NCI-H2107 treated with DMSO at 0.1 percent for 48 hours (cell line): ENCODE data around the gene KLK10.

Source experiments
- DNase-seq: peaks from one replicate; lab custom pipeline; 2025; ENCODE audit not compliant: unreplicated experiment; lab: John Stamatoyannopoulos, UW

KLK10 gene

DNA sequence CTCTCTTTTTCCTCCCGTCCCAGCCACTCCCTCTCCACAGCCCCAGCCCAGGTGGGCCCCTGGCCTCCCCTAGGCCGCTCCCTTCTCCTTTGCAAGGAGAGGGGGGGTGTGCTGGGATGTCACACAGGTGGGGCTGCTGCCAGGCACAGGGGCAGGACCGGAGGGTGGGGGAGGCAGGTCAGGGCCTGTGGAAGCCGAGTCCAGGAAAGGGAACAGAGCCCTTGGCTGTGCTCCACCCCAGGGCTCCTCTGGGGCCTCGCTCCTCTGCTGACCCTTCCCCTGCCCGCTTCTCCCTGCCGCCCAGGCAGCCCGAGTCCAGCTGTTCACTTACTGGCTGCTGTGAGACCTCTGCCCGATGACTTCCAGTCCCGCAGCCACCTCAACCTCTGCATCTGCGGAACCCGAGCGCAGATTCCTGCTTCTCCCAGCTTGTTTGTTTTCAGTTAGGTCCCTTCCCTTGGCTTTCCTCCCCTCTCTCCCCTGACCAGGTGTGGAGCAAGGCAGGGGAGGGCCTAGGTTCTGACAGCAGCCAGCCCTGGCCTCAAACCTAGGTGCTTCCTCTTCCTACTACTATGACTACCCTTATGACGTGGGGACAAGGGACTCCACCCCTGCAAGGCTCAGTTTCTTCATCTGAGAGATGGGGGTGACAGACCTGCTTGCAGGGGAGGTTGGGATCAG, 7.8 kb upstream of the KLK10 start:
- DNase-seq, result no peak

DNA sequence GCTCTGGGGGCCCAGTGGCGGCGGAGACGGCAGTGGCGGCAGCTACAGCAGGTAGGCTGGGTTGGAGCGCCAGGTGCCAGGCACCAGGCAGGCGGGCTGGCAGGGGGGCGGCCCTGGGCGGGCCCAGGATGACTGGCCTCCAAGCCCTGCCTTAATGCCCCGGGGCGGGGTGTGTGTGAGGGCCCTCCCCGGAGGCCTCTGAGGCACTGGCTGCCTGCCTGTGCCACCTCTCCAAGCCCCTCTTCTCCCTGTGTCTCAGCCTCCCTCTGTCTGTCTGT, 7.0 kb upstream of the KLK10 start, which contains the start of gene KLK11:
TSS of gene KLK11 (minus strand) at position 63 of the 278 bp plus-strand sequence. CDS start 985 bp downstream, outside the sequence.
- DNase-seq, result peak; percentile 62

DNA sequence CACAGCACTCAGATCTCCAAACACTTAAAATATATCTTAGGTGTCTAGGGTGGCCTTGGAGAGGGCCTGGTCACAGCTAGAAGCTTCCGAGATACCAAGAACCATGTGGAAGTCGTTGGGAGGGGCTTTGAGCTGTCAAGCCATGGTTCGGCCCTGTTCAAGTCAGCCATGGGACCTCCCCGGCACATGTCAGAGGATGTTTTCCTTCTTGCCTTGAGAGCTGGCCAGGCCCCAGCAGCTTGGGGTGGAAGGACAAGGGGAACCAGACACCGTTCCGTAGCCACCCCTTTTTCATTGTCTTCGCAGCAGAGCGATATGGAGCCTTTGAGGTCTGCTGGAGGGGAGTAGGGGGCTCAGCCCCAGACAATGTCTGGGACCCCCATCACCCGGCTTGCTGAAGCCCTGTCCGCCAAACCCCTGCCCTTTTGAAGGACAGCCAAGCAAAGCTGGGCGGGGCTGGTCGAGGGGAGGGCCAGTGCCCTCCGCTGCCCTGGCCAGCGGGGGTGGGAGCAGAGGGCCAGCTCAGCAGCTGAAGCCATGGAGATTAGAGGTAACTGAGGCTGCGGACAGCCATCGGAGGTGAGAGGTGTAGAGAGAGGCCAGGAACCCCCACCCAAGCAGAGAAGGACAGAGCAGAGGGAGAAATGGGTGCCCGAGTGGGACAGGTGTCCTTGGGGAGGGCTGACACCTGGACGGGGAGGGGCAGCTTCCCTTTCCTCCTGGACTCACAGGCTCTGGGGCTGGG, 6.5 kb upstream of the KLK10 start:
- peak; percentile 63 for DNase-seq

DNA sequence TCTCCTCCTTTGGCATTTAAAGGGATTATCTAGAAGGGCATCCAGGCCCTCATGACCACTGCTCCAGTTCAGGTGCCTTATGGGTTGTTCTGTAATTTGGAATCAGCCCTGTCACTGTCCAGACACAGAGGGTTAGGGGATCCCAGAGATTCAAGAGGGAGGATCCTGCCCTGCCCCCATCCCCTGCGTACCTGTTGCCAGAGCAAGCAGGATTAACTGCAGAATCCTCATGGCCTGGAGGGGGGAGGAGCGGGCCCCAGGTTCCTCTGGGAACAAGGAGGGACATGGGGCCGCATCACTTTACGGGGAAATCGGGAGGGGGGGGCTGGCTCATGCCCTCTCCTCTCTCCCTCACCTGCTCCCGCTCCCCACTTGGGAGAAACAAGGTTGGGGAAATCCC, 5.9 kb upstream of the KLK10 start:
- DNase-seq, result peak; percentile 63

DNA sequence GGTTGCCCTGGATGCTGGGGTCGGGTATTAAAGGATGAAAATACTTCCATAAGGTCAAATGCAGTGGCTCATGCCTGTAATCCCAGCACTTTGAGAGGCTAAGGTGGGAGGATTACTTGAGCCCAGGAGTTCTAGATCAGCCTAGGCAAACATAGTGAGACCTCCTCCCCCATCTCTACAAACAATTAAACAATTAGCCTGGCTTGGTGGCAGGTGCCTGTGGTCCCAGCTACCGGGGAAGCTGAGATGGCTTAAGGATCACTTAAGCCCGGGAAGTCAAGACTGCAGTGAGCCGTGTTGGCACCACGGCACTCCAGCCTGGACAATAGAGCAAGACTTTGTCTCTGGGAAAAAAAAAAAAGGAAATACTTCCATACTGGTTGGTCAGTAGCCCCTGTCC, 5.4 kb upstream of the KLK10 start:
- peak; percentile 69 for DNase-seq

DNA sequence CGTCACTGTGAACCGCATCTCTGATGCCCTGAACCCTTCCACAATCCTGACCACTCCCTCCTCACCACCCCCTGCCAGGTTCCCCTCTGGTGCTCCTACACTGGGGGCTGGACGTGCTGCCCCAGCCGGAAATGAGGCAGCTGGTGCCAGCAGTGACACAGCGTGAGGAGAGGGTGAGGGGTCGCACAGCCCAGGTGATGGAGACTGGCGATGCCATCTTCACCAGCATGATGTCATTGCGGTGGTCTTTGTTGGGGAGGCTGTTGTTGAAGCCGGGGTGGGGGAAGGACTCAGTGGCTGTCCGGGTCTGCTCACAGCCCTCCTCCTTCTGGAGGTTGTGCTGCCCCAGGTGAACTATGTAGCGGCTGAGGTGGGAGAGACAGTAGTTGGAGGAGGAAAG, 4.4 kb upstream of the KLK10 start:
- DNase-seq, result no peak

DNA sequence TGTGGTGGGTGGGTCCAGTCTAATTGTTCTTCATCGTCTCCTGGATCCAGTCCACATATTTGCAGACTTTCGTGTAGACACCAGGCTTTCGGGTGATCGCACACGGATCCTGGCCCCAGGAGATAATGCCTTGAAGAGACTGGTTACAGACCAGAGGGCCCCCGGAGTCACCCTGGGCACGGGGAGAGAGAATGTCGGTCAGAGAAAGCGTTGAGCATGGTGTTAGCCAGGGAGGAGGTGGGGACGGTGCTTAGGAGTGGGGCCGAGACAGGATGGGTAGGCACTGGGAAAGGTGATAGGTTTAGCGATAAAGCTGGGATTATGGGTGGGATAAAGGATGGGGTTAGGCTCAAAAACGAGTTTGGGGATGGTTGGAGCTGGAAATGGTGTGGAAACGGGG, 3.0 kb upstream of the KLK10 start:
- DNase-seq, result no peak

DNA sequence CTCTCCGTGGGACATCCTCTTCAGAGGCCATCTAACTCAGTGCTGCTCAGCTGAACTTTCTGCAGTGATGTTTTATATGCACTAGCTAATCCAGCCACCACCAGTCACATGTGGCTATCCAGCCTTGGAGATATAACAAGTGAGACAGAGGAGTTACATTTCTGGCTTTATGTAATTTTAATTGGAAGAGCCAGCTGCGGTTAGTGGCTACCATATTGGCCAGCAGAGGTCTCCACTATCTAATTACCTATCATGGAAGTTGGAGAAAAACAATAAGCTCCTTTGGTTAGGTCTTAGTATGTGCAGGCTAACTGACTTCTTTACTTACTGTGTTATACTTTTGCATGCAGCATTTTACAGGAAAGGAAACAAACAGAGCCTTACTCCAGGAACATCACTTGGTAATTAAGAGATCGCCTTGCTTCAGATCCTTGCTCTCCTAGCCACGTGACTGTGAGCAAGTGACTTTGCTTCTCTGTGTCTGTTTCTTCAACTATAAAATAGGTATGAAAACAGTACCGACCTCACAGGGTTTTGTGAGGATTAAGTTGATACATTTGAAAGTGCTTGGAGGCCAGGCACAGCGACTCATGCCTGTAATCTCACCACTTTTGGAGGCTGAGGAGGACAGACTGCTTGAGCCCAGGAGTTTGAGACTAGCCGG, 1.6 kb upstream of the KLK10 start:
- DNase-seq, result peak; percentile 65

DNA sequence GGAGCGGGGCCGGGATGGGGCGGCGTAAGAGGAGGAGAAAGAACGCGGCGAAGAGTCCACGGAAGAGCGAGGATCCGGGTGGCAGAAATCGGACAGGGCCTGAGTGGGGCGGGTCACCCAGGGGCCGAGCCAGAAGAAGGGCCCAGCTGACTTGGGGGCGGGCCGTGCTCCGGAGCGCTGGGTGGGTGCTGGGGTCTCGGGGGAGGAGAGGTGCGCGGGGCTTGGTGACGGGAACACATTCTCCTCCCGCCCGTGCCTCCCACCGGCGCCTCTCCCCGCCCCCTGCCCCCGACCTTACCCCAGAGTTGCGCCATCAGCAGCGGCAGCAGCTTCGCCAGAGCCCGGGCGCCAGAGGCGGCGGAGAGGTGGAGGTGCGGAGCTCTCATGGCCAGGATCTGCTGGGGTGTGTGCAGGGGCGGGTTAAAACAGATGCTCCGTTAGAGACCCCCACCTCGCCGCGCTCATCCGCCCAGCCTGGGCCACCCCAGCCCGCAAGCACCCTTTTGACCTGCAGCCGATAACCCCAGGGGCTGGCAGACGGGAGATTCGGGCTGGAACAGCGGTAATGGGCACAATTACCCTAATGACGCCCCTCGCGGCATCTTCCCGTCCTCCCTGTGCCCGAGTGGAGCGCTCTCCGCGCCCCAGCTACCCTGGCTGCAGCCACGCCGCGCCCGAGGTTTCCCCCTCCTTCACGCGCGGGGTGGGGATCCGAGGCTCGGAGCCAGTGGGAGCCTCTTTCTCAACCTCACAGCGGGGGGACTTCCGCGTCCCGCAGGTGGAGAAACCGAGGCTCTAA, 565 bp downstream of the KLK10 start:
- no peak for DNase-seq

DNA sequence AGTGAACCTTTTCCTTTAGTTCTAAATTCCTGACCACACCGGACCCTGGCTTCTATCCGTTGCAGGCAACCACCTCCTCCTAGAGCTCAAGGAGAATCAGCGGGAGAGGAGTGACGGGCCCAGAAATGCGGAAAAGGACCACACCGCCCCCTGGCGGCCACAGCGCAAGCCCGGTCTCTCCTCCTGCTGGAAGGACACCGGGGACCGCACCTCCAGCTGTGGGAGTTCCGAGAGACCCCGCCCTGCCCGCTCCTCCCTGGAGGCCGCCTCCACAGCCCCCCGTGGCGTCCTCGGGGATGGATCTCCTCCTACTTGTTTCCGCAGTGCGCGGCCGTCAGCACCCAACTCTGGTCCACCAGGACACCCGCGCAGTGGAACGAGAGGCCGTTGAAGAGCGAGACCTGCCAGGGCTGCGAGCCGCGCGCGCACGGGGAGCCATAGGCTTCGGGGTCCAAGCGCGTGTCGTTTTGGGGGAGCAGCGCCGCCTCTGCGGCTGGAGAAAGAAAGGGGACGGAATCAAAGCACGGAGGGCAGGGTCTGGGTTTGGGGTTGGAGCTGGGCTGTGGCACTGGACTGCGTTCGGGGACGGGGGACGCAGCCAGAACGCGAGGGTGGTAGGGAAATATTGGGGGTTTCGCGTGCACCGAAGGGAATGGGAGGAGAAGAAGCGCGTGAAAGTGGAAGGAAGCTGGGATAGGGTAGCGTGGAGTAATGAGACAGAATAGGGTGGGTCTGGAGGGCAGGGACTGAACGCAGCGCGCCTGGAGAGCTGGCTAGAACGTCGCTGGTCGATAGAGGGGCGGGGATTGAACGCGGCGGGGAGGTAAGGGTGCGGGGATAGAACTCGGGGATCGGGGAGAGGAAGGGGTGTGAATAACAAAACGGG, 2.5 kb downstream of the KLK10 start:
- peak; percentile 29 for DNase-seq

DNA sequence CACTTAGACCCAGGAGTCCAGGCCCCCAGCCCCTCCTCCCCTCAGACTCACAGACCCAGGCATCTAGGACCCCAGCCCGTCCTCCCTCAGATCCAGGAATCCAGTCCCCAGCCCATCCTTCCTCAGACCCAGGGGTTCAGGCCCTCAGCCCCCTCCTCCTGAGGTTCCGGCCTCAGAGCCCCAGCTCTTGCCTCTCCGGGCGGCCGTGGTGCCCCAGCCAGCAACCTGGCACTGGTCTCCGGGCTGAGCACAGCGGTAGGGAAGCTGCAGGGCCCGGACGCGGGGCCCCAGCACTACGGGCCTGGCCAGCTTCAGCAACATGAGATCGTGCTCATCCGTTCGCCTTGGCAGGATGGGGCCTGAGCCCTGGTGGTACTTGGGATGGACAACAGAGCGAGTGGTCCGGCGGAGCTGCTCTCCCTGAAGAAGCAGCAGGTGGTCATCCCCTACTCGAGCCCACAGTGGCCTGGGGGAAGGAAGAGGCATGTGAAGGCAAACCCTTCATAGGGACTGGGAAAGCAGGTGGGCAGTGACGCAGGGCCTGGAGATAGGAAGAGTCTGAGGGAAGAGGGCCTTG, 3.7 kb downstream of the KLK10 start:
- DNase-seq, result no peak

DNA sequence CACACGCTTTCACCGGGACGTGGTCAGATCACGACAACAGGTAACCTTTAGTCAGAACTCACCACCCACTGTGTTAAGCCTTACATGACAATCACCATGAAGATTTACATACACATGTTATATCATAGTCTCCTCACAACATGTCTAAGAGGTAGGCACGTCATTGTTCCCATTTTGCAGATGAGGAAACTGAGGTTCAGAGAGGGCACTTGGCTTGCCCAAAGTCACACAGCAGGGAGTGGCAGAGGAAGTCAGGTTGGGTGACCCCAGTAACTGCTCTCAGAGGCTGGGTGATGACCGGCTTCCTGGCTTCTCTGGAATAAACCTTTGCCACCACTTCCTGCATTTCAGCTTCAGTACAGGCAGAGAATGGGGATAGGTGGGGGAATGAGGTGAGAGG, 5.3 kb downstream of the KLK10 start:
- no peak for DNase-seq

DNA sequence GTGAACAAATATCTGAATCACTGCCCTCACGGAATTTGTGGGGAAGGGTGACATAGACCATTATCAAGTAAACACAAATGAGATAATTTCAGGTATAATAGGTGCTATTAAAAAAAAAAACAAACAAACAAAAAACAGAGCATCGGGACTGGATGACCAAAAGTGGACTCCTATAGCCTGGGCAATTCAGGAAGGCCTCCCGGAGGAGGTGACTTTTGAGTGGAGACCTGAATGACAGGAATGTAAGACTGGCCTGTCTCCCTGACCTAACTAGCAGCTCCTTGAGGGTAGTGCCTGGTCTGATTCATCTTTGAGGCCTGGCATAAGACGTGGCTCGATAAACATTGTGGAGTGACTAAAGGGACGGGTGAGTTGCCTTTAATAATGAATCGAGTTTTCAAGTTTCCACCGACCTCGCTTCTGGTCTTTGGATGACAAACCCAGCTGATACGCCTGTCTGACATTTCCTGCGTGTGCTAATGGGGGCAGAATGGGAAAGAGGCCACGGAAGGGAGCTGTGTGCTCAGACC, 6.8 kb downstream of the KLK10 start:
- no peak for DNase-seq

DNA sequence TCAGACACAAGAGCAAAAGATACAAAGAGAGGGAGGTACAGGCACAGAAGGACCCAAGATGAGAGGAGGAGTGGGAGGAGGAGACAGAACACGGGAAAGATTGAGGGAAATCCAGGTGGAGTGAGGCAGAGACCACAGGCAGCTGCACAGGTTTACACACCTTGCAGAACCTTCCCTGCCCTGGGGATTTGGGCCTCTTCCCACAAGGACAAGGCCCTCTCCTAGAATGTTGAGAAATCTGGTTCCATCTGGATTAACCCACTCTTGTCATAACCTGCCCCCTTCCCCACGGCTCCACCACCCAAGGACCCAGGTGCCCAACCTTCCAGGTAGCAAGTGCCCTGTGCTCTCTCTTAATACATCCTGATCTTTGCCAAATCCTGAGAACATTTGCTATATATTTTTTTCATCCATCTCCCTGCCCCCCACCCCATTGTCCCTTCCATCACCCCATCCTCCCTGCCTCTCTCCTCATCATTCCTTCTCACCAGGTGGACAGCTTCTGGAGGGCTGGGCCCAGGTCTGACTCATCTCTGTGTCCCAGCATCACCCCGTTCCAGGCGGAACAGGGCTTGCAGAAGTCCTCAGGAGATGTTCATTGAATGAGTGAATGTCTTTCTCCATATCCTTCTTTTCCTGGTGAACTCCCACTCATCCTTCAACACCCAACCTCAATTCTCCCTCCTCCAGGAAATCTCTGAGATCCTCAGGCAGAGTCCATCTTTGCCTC, 9.3 kb downstream of the KLK10 start:
- no peak for DNase-seq

DNA sequence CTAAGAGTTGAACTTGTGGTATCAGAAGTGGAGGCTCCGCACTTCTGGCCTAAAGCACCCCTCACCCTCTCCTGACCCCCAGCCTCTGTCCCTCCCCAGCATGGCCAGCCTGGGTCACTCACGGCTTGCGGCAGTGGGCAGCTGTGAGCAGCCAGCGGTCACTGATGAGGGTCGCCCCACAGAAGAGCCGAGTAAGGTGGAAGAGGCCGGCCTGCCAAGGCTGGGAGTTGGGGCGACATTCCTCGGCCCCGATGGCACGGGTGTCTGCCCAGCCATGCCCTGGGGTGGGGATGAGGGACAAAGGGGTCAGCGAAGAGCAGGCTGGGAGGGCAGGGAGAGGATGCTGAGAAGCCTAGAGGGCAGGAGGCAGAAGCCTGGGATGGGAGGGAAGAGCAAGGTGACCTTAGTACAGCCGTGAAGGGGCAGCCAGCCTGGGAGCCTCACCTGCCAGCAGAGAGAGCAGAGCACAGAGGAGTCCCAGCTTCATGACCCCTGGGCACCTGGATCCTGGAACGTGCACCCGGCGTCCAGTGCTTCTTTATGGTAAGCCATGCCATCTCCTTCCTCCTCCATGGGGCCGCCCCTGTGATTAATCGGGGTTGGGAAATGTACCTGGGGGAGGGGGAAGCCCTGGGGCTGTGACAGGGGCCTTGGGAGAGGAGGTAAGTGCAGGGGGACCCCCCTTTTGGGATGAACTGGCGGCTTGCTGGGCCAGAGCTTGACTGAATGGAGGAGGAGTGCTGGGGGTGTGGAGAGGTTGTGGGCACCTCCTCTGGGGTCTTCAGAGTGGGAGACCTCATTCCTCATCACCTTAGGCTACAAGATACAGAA, 10.2 kb downstream of the KLK10 start:
- no peak for DNase-seq

DNA sequence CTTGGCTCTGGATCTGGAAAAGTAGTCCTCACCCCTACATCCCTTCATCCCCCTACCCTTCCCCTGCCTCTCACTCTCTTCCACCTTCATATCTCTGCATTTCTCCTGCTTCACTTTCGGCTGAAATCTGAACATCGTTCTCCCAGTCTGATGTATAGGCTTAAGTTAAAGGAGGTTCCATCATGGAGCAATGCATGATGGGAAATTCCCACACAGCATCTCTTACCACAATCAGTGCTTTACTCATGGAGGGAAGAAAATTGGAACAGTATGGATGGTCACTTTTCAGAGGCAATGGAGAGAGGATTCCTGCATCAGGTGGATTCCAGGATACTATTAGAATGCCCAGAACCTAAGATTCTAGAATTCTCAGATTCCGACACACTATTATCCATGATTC, 12.0 kb downstream of the KLK10 start:
- DNase-seq, result no peak

DNA sequence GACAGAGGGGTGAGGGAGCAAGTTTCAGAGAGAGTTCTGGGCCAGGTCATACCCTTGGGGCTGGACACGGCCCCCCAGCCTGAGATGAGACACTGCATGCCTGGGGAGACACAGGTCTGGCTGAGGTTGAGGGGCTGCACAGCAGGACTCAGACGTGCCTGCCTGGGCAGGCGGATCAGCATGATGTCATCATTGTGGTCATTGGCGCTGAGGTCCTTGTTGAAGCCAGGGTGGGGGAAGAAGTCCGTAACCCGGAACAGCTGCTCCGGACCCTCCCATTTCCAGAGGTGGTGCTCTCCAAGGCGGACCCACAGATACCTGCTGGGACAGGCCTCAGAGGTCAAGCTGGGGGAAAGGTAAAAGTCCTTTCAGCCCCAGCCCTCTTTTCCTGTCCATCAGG, 13.1 kb downstream of the KLK10 start:
- no peak for DNase-seq

DNA sequence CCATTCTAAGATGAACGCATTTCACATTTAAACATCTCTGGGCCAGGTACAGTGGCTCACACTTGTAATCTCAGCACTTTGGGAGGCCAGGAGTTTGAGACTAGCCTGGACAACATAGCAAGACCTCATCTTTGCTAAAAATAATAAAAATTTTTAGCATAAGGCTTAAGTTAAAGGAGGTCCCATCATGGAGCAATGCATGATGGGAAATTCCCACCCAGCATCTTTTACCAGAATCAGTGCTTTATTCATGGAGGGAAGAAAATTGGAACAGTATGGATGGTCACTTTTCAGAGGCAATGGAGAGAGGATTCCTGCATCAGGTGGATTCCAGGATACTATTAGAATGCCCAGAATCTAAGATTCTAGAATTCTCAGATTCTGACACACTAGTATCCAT, 14.3 kb downstream of the KLK10 start:
- DNase-seq, result no peak
